Endothelial cell of umbilical vein (primary cell): ENCODE measurements around the gene MNT. TPM values are rescaled to one million over a fixed set of nuclear protein-coding genes. Genes with fewer than 3 reads are reported as not detected.

Experiments
- BruUV-seq: library from RNA; stranded (reverse); fragments of 400-500 nt; replicated peaks from 2 replicates; lab custom pipeline; 2021; lab: Mats Ljungman, UMichigan
- CTCF ChIA-PET: fragments of 300-600, 350-600 bp; sonication (Branson Sonifier 250); formaldehyde crosslinking; loops from one replicate; lab custom pipeline; 2021; ENCODE audit warnings: antibody characterized with exemption, inconsistent platforms; lab: Charles Lee
- POLR2A ChIA-PET: fragments of 300-600, 350-600 bp; sonication (Branson Sonifier 250); formaldehyde crosslinking; loops from one replicate; lab custom pipeline; 2021; ENCODE audit warnings: antibody characterized with exemption, inconsistent platforms; lab: Charles Lee
- DNase-seq: peaks from one replicate; pipeline ENCODE4 v3.0.0-alpha.2; 2011; ENCODE audit warnings: low read depth, low spot score
- FAIRE-seq: peaks from 2 replicates; lab custom pipeline; 2011; peaks lifted over from hg19 to GRCh38; lab: Jason Lieb, UNC
- H2AFZ ChIP-seq: 2 replicates; pipeline ENCODE4 v1.6.0; 2012; ENCODE audit warnings: low read depth, low read length, control low read depth, inconsistent platforms
- H3K27ac ChIP-seq: 2 replicates; pipeline ENCODE4 v1.5.1; 2011; ENCODE audit warnings: low read depth, mild to moderate bottlenecking, control low read depth, low read length, moderate library complexity; ENCODE audit not compliant: insufficient read depth
- H3K27me3 ChIP-seq, 2 experiments: 2 replicates each; pipeline versions ENCODE4 v1.6.0 to v1.6.1; 2011; ENCODE audit warnings: low read length in 2 of 2, mixed read lengths in 1 of 2; ENCODE audit not compliant: control insufficient read depth in 2 of 2, insufficient read depth in 2 of 2
- H3K36me3 ChIP-seq, 2 experiments: 2 replicates in 1 of 2; 3 replicates in 1 of 2; pipeline ENCODE4 v1.5.1; 2011; ENCODE audit warnings: low read length in 2 of 2, mild to moderate bottlenecking in 1 of 2, moderate library complexity in 1 of 2; ENCODE audit not compliant: control insufficient read depth in 2 of 2, insufficient read depth in 2 of 2; ENCODE audit errors: extremely low read depth in 1 of 2
- H3K4me1 ChIP-seq: 3 replicates; pipeline ENCODE4 v1.5.1; 2011; ENCODE audit warnings: mild to moderate bottlenecking, low read length; ENCODE audit not compliant: control insufficient read depth, insufficient read depth; ENCODE audit errors: extremely low read depth
- H3K4me2 ChIP-seq: 2 replicates; pipeline ENCODE4 v1.6.1; 2011; ENCODE audit warnings: low read length, control low read depth, mixed read lengths; ENCODE audit not compliant: insufficient read depth
- H3K4me3 ChIP-seq, 3 experiments: fragments of 200-600 bp in 1 of 3; sonication (generic), shearing (Covaris generic) in 1 of 3; replicated peaks in 1 of 3; 2 replicates each; pipeline ENCODE4 v1.5.1; 2011 to 2016; ENCODE audit warnings: control low read depth in 3 of 3, low read length in 3 of 3, mild to moderate bottlenecking in 2 of 3, inconsistent platforms in 1 of 3, low read depth in 1 of 3, moderate library complexity in 1 of 3; ENCODE audit not compliant: insufficient read depth in 1 of 3
- H3K79me2 ChIP-seq: 2 replicates; pipeline ENCODE4 v1.6.0; 2012; ENCODE audit warnings: low read length, inconsistent platforms; ENCODE audit not compliant: control insufficient read depth, insufficient read depth
- H3K9ac ChIP-seq: replicated peaks from 2 replicates; pipeline ENCODE3; 2011; ENCODE audit warnings: low read length, control low read depth; ENCODE audit not compliant: insufficient read depth; ENCODE audit errors: extremely low read depth
- H3K9me1 ChIP-seq: replicated peaks from 3 replicates; pipeline ENCODE4 v1.6.0; 2011; ENCODE audit warnings: mild to moderate bottlenecking, low read length; ENCODE audit not compliant: control insufficient read depth, insufficient read depth; ENCODE audit errors: extremely low read depth
- H3K9me3 ChIP-seq: replicated peaks from 2 replicates; pipeline ENCODE4 v1.5.1; 2012; ENCODE audit warnings: low read length, inconsistent platforms; ENCODE audit not compliant: control insufficient read depth, insufficient read depth
- H4K20me1 ChIP-seq: replicated peaks from 2 replicates; pipeline ENCODE3; 2011; ENCODE audit warnings: mild to moderate bottlenecking, low read length; ENCODE audit not compliant: control insufficient read depth, insufficient read depth; ENCODE audit errors: extremely low read depth
- EZH2 ChIP-seq: IDR thresholded peaks from 2 replicates; pipeline ENCODE4 v1.6.1; 2012; ENCODE audit warnings: borderline replicate concordance, low read depth, mild to moderate bottlenecking, moderate library complexity, low read length, inconsistent platforms; ENCODE audit not compliant: severe bottlenecking
- FOS ChIP-seq: IDR thresholded peaks from 2 replicates; pipeline ENCODE4 v1.6.1; 2011; ENCODE audit warnings: mild to moderate bottlenecking, low read length, moderate library complexity, borderline replicate concordance; ENCODE audit not compliant: insufficient read depth
- GATA2 ChIP-seq: IDR thresholded peaks from 2 replicates; pipeline ENCODE4 v1.7.0; 2011; ENCODE audit warnings: low read depth, mild to moderate bottlenecking, moderate library complexity, mixed read lengths, low read length; ENCODE audit not compliant: insufficient read length, insufficient read depth
- JUN ChIP-seq: IDR thresholded peaks from 2 replicates; pipeline ENCODE4 v1.6.1; 2011; ENCODE audit warnings: borderline replicate concordance, low read depth; ENCODE audit not compliant: insufficient read length, insufficient read depth
- MYC ChIP-seq: IDR thresholded peaks from one replicate; pipeline ENCODE4 v1.6.1; 2011; ENCODE audit warnings: mild to moderate bottlenecking, low read depth, low read length
- POLR2A ChIP-seq: IDR thresholded peaks from 2 replicates; pipeline ENCODE4 v1.6.1; 2012; ENCODE audit warnings: low read depth, mild to moderate bottlenecking, control low read depth, low read length
- dilution Hi-C: fragments of 300-500 bp; cut with MboI; formaldehyde crosslinking; loops from one replicate; pipeline ENCODE4 v1.15.0; 2019; ENCODE audit warnings: low sequenced_read_pairs; ENCODE audit not compliant: extremely low pct_ligation_motif_present
- intact Hi-C: fragments of 100-400 bp; cut with micrococcal nuclease; formaldehyde crosslinking; loops from one replicate; pipeline ENCODE4 v1.10.0; 2022
- polyA plus RNA-seq, 4 experiments: library from polyadenylated mRNA; depleted of rRNA in 3 of 4; stranded (reverse) in 3 of 4; unstranded in 1 of 4; fragments of >200 nt; gene quantifications; 2 replicates each; pipeline versions ENCODE4 v1.2.1 to v1.2.3, GENCODE V29; 2011 to 2012; ENCODE audit warnings: missing spikeins in 1 of 4
- total RNA-seq: library from RNA; stranded (reverse); gene quantifications from 2 replicates; pipeline ENCODE4 v1.2.3, GENCODE V29; 2021
- TF ChIP-seq, protein P1 (sequence below), 2 donors: IDR thresholded peaks; 1 replicate in 1 of 2; 2 replicates in 1 of 2; pipeline ENCODE4 v1.5.1; 2011; ENCODE audit warnings: low read length in 2 of 2, mild to moderate bottlenecking in 2 of 2, moderate library complexity in 2 of 2, control low read depth in 1 of 2, inconsistent platforms in 1 of 2, low read depth in 1 of 2; ENCODE audit not compliant: insufficient read depth in 1 of 2; ENCODE audit errors: extremely low read depth in 1 of 2

The MNT gene
- total and polyA plus RNA-seq, 2 donors (not counting 3 experiments of a cell fraction or from before 2014, with no cell fraction given) = 4.1 to 21.6 TPM

GRCh38 chr17:2444382-2444781 lies 43.5 kb upstream of the MNT start:
- no peak overlapping the region for H3K4me3 ChIP-seq
- ChIA-PET CTCF (no interaction called here), POLR2A (no interaction called here)
- BruUV-seq = no TSS peak
- H3K4me1 ChIP-seq = no peaks in the 10 kb centered on the region
- DNase-seq (no peak), FAIRE-seq (no peak)
- H4K20me1 ChIP-seq = no peaks in the 10 kb centered on the region
- TF ChIP-seq FOS (no peak), GATA2 (no peak), POLR2A (no peak), JUN (no peak)
- H3K79me2 ChIP-seq = no peaks in the 10 kb centered on the region
- H3K9me3 ChIP-seq = no peaks in the 10 kb centered on the region
- H3K4me2 ChIP-seq = no peak overlapping the region
- no peaks in the 10 kb centered on the region for H3K27me3 ChIP-seq
- peaks cover 2 to 6% of the 10 kb centered on the region in 2 experiments for H3K36me3 ChIP-seq
- no peak overlapping the region for H2AFZ ChIP-seq
- no peak overlapping the region for H3K27ac ChIP-seq
- dilution Hi-C loops (no loop called here), intact Hi-C loops (no loop called here)
- no peaks in the 10 kb centered on the region for H3K9me1 ChIP-seq
- no peak overlapping the region for H3K9ac ChIP-seq

DNA sequence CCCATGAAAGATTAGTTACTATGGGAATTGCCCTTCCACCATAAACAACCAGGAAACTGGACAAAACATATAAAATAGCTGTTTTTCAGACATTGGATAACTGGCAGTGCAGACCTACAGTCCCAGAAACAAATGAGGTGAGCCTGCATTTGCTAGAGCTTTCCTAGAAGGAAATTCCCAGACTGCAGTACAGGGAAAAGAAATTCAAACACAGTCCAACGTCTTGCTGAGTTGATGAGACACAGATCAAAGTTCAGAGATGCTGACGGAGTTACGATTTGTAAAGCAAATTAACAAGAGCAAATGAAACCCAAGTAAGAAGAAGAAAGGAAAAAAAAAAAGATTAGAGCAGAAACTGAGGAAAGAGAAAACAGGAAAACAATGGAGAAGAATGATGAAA lies 41.3 kb upstream of the MNT start:
- dilution Hi-C loops (no loop called here), intact Hi-C loops (no loop called here)
- Histone ChIP-seq H3K4me1 (no peaks in the 10 kb centered on the region), H3K27ac (no peak overlapping the region), H3K9ac (no peak overlapping the region), H3K9me1 (no peaks in the 10 kb centered on the region), H3K36me3 (peaks cover 4 to 6% of the 10 kb centered on the region in 2 experiments), H3K4me3 (no peak overlapping the region), H3K79me2 (no peaks in the 10 kb centered on the region), H3K27me3 (no peaks in the 10 kb centered on the region), H3K4me2 (no peak overlapping the region), H2AFZ (no peak overlapping the region), H3K9me3 (no peaks in the 10 kb centered on the region), H4K20me1 (no peaks in the 10 kb centered on the region)
- no peak for FAIRE-seq
- CTCF ChIA-PET = interaction anchor here (1.1 to 1.2 kb wide), 4 partner anchors 10 to 15 kb away, joined by 3 read pairs; no protein-coding TSS in a partner anchor
- POLR2A ChIA-PET = interaction anchor here (0.7 kb wide), 1 partner anchor 170 kb away, joined by 3 read pairs; no protein-coding TSS in a partner anchor
- TF ChIP-seq MYC = no peak
- TF ChIP-seq JUN = no peak
- no peak for TF ChIP-seq FOS
- no peak for TF ChIP-seq POLR2A
- TF ChIP-seq EZH2 = no peak
- TF ChIP-seq, protein P1, sequence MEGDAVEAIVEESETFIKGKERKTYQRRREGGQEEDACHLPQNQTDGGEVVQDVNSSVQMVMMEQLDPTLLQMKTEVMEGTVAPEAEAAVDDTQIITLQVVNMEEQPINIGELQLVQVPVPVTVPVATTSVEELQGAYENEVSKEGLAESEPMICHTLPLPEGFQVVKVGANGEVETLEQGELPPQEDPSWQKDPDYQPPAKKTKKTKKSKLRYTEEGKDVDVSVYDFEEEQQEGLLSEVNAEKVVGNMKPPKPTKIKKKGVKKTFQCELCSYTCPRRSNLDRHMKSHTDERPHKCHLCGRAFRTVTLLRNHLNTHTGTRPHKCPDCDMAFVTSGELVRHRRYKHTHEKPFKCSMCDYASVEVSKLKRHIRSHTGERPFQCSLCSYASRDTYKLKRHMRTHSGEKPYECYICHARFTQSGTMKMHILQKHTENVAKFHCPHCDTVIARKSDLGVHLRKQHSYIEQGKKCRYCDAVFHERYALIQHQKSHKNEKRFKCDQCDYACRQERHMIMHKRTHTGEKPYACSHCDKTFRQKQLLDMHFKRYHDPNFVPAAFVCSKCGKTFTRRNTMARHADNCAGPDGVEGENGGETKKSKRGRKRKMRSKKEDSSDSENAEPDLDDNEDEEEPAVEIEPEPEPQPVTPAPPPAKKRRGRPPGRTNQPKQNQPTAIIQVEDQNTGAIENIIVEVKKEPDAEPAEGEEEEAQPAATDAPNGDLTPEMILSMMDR (IDR thresholded peaks at IDR 0.05; ENCODE audit: extremely low read depth in 1 of 2, insufficient read depth in 1 of 2, low read depth in 1 of 2, low read length in 2 of 2) = no peak
- no peak for TF ChIP-seq GATA2
- BruUV-seq = no TSS peak
- DNase-seq = no peak
